MCF 10A (cell line): ENCODE data around the gene GNL3. TPM values are rescaled to one million over a fixed set of nuclear protein-coding genes. Genes with fewer than 3 reads are reported as not detected.

Experiments used
- BruUV-seq: library from RNA; stranded (reverse); fragments of 400-500 nt; replicated peaks from 2 replicates; lab custom pipeline; 2021; lab: Mats Ljungman, UMichigan
- CTCF ChIA-PET: fragments of 300-600 bp; sonication (Branson Sonifier 250); formaldehyde crosslinking; extraction: SDS; loops from one replicate; lab custom pipeline; 2021; ENCODE audit warnings: antibody characterized with exemption, inconsistent platforms; lab: Yijun Ruan, JAX
- POLR2A ChIA-PET: fragments of 300-600, 350-650 bp; sonication (Branson Sonifier 250); formaldehyde crosslinking; extraction: SDS; loops from one replicate; lab custom pipeline; 2020; ENCODE audit warnings: antibody characterized with exemption, inconsistent platforms; lab: Yijun Ruan, JAX
- DNase-seq: peaks from one replicate; pipeline ENCODE4 v3.0.0-alpha.2; 2018; ENCODE audit not compliant: unreplicated experiment
- H3K27ac Mint-ChIP-seq: one replicate; pipeline ENCODE4 v1.8.0; 2022; ENCODE audit warnings: mild to moderate bottlenecking, low read depth, mixed read lengths; ENCODE audit not compliant: unreplicated experiment
- H3K27me3 Mint-ChIP-seq: one replicate; pipeline ENCODE4 v1.8.0; 2022; ENCODE audit warnings: mixed read lengths; ENCODE audit not compliant: insufficient read depth, unreplicated experiment
- H3K36me3 Mint-ChIP-seq: one replicate; pipeline ENCODE4 v1.8.0; 2022; ENCODE audit warnings: mild to moderate bottlenecking, moderate library complexity, mixed read lengths; ENCODE audit not compliant: insufficient read depth, unreplicated experiment
- H3K4me1 Mint-ChIP-seq: one replicate; pipeline ENCODE4 v1.8.0; 2022; ENCODE audit warnings: mixed read lengths; ENCODE audit not compliant: insufficient read depth, unreplicated experiment
- H3K4me3 Mint-ChIP-seq: one replicate; pipeline ENCODE4 v1.8.0; 2022; ENCODE audit warnings: mild to moderate bottlenecking, moderate library complexity, mixed read lengths; ENCODE audit not compliant: unreplicated experiment
- H3K9me3 Mint-ChIP-seq: one replicate; pipeline ENCODE4 v1.8.0; 2022; ENCODE audit warnings: mixed read lengths; ENCODE audit not compliant: unreplicated experiment
- intact Hi-C: fragments of 100-400 bp; cut with micrococcal nuclease; formaldehyde crosslinking; loops from 2 replicates; pipeline ENCODE4 v1.14.1; 2022
- total RNA-seq: library from RNA; stranded (reverse); gene quantifications from 2 replicates; pipeline ENCODE4 v1.2.3, GENCODE V29; 2022
- TF ChIP-seq, protein P1 (sequence below): fragments of 200-600 bp; IDR thresholded peaks from one replicate; pipeline ENCODE4 v1.8.0; 2022; ENCODE audit warnings: antibody characterized with exemption, mild to moderate bottlenecking; ENCODE audit not compliant: unreplicated experiment

GNL3 gene
- total RNA-seq, 1 experiment from 2014 or later: 200 TPM

GRCh38 chr3:52731590-52731989 is 45.8 kb downstream of the GNL3 start:
- intact Hi-C loops: no loop called here
- ChIA-PET POLR2A (no interaction called here), CTCF (no interaction called here)
- no TSS peak for BruUV-seq
- DNase-seq: no peak
- peaks cover 74% of the 10 kb centered on the region for H3K36me3 Mint-ChIP-seq
- no peak overlapping the region for H3K27ac Mint-ChIP-seq
- H3K9me3 Mint-ChIP-seq: no peaks in the 10 kb centered on the region
- TF ChIP-seq, protein P1, sequence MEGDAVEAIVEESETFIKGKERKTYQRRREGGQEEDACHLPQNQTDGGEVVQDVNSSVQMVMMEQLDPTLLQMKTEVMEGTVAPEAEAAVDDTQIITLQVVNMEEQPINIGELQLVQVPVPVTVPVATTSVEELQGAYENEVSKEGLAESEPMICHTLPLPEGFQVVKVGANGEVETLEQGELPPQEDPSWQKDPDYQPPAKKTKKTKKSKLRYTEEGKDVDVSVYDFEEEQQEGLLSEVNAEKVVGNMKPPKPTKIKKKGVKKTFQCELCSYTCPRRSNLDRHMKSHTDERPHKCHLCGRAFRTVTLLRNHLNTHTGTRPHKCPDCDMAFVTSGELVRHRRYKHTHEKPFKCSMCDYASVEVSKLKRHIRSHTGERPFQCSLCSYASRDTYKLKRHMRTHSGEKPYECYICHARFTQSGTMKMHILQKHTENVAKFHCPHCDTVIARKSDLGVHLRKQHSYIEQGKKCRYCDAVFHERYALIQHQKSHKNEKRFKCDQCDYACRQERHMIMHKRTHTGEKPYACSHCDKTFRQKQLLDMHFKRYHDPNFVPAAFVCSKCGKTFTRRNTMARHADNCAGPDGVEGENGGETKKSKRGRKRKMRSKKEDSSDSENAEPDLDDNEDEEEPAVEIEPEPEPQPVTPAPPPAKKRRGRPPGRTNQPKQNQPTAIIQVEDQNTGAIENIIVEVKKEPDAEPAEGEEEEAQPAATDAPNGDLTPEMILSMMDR: no peak
- H3K4me1 Mint-ChIP-seq: no peaks in the 10 kb centered on the region
- H3K4me3 Mint-ChIP-seq: no peak overlapping the region
- H3K27me3 Mint-ChIP-seq: no peaks in the 10 kb centered on the region

- TF ChIP-seq, protein P1: no peak
- H3K36me3 Mint-ChIP-seq: peaks cover 83% of the 10 kb centered on the region
- no TSS peak for BruUV-seq
- ChIA-PET CTCF (interaction anchor here (0.5 kb wide), 1 partner anchor 10 kb away, joined by 4 read pairs; no protein-coding TSS in a partner anchor), POLR2A (interaction anchor here (0.6 kb wide), 1 partner anchor 10 kb away, joined by 3 read pairs; no protein-coding TSS in a partner anchor)
- H3K4me3 Mint-ChIP-seq: no peak overlapping the region
- intact Hi-C loops: no loop called here
- no peak for DNase-seq
- H3K27ac Mint-ChIP-seq: no peak overlapping the region
- no peaks in the 10 kb centered on the region for H3K27me3 Mint-ChIP-seq
- H3K4me1 Mint-ChIP-seq: no peaks in the 10 kb centered on the region
- H3K9me3 Mint-ChIP-seq: no peaks in the 10 kb centered on the region
Measured at GRCh38 chr3:52733256-52733891, 47.5 kb downstream of the GNL3 start.

- H3K27ac Mint-ChIP-seq: no peak overlapping the region
Measured at GRCh38 chr3:52739730-52740129, 53.9 kb downstream of the GNL3 start.

GRCh38 chr3:52742418-52743041 is 56.7 kb downstream of the GNL3 start:
- no peaks in the 10 kb centered on the region for H3K27me3 Mint-ChIP-seq
- intact Hi-C loops: loop anchor here (1.0 to 2.0 kb wide), 4 partner anchors 78 to 330 kb away; no protein-coding TSS in a partner anchor
- H3K27ac Mint-ChIP-seq: no peak overlapping the region
- H3K36me3 Mint-ChIP-seq: peaks cover 89% of the 10 kb centered on the region
- H3K4me3 Mint-ChIP-seq: no peak overlapping the region
- no peaks in the 10 kb centered on the region for H3K4me1 Mint-ChIP-seq
- DNase-seq: peak; percentile 51
- ChIA-PET POLR2A (no interaction called here), CTCF (interaction anchor here (0.6 to 2.5 kb wide), 22 partner anchors 8 to 453 kb away, joined by 3 to 21 read pairs (median 4); no protein-coding TSS in a partner anchor)
- H3K9me3 Mint-ChIP-seq: no peaks in the 10 kb centered on the region
- BruUV-seq: no TSS peak
- TF ChIP-seq, protein P1: peak; percentile 75

More at GRCh38 chr3:52739730-52740129, 53.9 kb downstream of the GNL3 start:
- no peak overlapping the region for H3K4me3 Mint-ChIP-seq
- peaks cover 85% of the 10 kb centered on the region for H3K36me3 Mint-ChIP-seq
- intact Hi-C loops: no loop called here
- no peaks in the 10 kb centered on the region for H3K9me3 Mint-ChIP-seq
- no peak for DNase-seq
- POLR2A ChIA-PET: interaction anchor here (0.7 kb wide), 1 partner anchor 1260 kb away, joined by 3 read pairs; no protein-coding TSS in a partner anchor
- H3K27me3 Mint-ChIP-seq: no peaks in the 10 kb centered on the region
- BruUV-seq: no TSS peak
- TF ChIP-seq, protein P1: no peak
- CTCF ChIA-PET: interaction anchor here (0.6 to 1.4 kb wide), 2 partner anchors 317 to 331 kb away, joined by 3 read pairs; no protein-coding TSS in a partner anchor
- H3K4me1 Mint-ChIP-seq: no peaks in the 10 kb centered on the region
